Astrocyte (in vitro differentiated cells and primary cell): ENCODE results near the gene BORCS6. TPM values are rescaled to one million over a fixed set of nuclear protein-coding genes. Genes with fewer than 3 reads are reported as not detected.
A peak's percentile ranks its signal among the peaks of the same experiment; 100 is the strongest.

Experiments
- DNase-seq: peaks from one replicate; pipeline ENCODE4 v3.0.0-alpha.2; 2010; ENCODE audit warnings: low read depth
- FAIRE-seq: peaks from 2 replicates; lab custom pipeline; 2011; peaks lifted over from hg19 to GRCh38; lab: Jason Lieb, UNC
- H2AFZ ChIP-seq: 2 replicates; pipeline ENCODE4 v1.6.0; 2012; ENCODE audit warnings: low read depth, low read length, inconsistent platforms
- H3K27ac ChIP-seq: 2 replicates; pipeline ENCODE4 v1.5.1; 2011; ENCODE audit warnings: low read depth, low read length, inconsistent platforms
- H3K27me3 ChIP-seq: 2 replicates; pipeline ENCODE4 v1.6.0; 2011; ENCODE audit warnings: low read length, inconsistent platforms; ENCODE audit not compliant: insufficient read depth
- H3K36me3 ChIP-seq: 2 replicates; pipeline ENCODE4 v1.5.1; 2011; ENCODE audit warnings: low read length, inconsistent platforms; ENCODE audit not compliant: insufficient read depth
- H3K4me1 ChIP-seq: 2 replicates; pipeline ENCODE4 v1.5.1; 2011; ENCODE audit warnings: low read length, inconsistent platforms; ENCODE audit not compliant: insufficient read depth
- H3K4me2 ChIP-seq: 2 replicates; pipeline ENCODE4 v1.6.0; 2012; ENCODE audit warnings: low read length, inconsistent platforms
- H3K4me3 ChIP-seq: 2 replicates; pipeline ENCODE4 v1.5.1; 2011; ENCODE audit warnings: low read depth, mild to moderate bottlenecking, low read length, inconsistent platforms; ENCODE audit not compliant: insufficient read depth
- H3K79me2 ChIP-seq: 2 replicates; pipeline ENCODE4 v1.6.0; 2012; ENCODE audit warnings: mild to moderate bottlenecking, low read length, inconsistent platforms; ENCODE audit not compliant: insufficient read depth
- H3K9ac ChIP-seq: 2 replicates; pipeline ENCODE4 v1.6.0; 2012; ENCODE audit warnings: mild to moderate bottlenecking, low read length, inconsistent platforms
- H3K9me3 ChIP-seq: 2 replicates; pipeline ENCODE4 v1.5.1; 2012; ENCODE audit warnings: low read depth, mild to moderate bottlenecking, low read length, inconsistent platforms; ENCODE audit not compliant: insufficient read depth
- H4K20me1 ChIP-seq: 2 replicates; pipeline ENCODE4 v1.6.0; 2012; ENCODE audit warnings: low read length, inconsistent platforms; ENCODE audit not compliant: insufficient read depth
- H3K27ac Mint-ChIP-seq: one replicate; pipeline ENCODE4 v1.8.0; 2021; ENCODE audit warnings: mild to moderate bottlenecking, mixed read lengths; ENCODE audit not compliant: unreplicated experiment
- H3K27me3 Mint-ChIP-seq: one replicate; pipeline ENCODE4 v1.8.0; 2021; ENCODE audit warnings: low read depth, mixed read lengths; ENCODE audit not compliant: unreplicated experiment
- H3K36me3 Mint-ChIP-seq: one replicate; pipeline ENCODE4 v1.8.0; 2021; ENCODE audit warnings: low read depth, mixed read lengths; ENCODE audit not compliant: unreplicated experiment
- H3K4me1 Mint-ChIP-seq: one replicate; pipeline ENCODE4 v1.8.0; 2021; ENCODE audit warnings: low read depth, mixed read lengths; ENCODE audit not compliant: unreplicated experiment
- H3K4me3 Mint-ChIP-seq: one replicate; pipeline ENCODE4 v1.8.0; 2021; ENCODE audit warnings: mild to moderate bottlenecking, moderate library complexity, mixed read lengths; ENCODE audit not compliant: unreplicated experiment
- H3K9me3 Mint-ChIP-seq: one replicate; pipeline ENCODE4 v1.8.0; 2021; ENCODE audit warnings: mild to moderate bottlenecking, mixed read lengths; ENCODE audit not compliant: unreplicated experiment
- CTCF ChIP-seq: IDR thresholded peaks from 2 replicates; pipeline ENCODE4 v1.5.1; 2011; ENCODE audit warnings: low read depth, mild to moderate bottlenecking, inconsistent platforms, low read length, moderate library complexity; ENCODE audit not compliant: insufficient read depth
- EZH2 ChIP-seq: IDR thresholded peaks from 2 replicates; pipeline ENCODE4 v1.6.1; 2012; ENCODE audit warnings: mild to moderate bottlenecking, low read length, inconsistent platforms; ENCODE audit not compliant: insufficient read depth
- total RNA-seq: library from RNA; stranded (reverse); gene quantifications from 2 replicates; pipeline ENCODE4 v1.2.1, GENCODE V29; 2021

The BORCS6 gene
- total RNA-seq, 1 donor from 2014 or later = 6.6 TPM

- Histone ChIP-seq H3K4me3 (peak overlapping the region; percentile 76), H3K4me1 (peaks cover 4% of the 10 kb centered on the region), H4K20me1 (peaks cover 5% of the 10 kb centered on the region), H3K9me3 (no peaks in the 10 kb centered on the region), H3K4me2 (peak overlapping the region; percentile 92), H3K36me3 (peaks cover 3% of the 10 kb centered on the region), H3K9ac (peak overlapping the region; percentile 86), H3K27ac (peak overlapping the region; percentile 87), H3K27me3 (no peaks in the 10 kb centered on the region), H2AFZ (peak overlapping the region; percentile 81), H3K79me2 (peaks cover 33% of the 10 kb centered on the region)
- H3K4me3 Mint-ChIP-seq = peak overlapping the region; percentile 94
- DNase-seq (no peak), FAIRE-seq (no peak)
- H3K9me3 Mint-ChIP-seq = no peaks in the 10 kb centered on the region
- H3K27me3 Mint-ChIP-seq = no peaks in the 10 kb centered on the region
- H3K4me1 Mint-ChIP-seq = no peaks in the 10 kb centered on the region
- TF ChIP-seq CTCF (no peak), EZH2 (no peak)
- peak overlapping the region; percentile 63 for H3K27ac Mint-ChIP-seq
- no peaks in the 10 kb centered on the region for H3K36me3 Mint-ChIP-seq
These were observed 20.9 kb upstream of the BORCS6 start for GRCh38 chr17:8210761-8211458.

GRCh38 chr17:8209907-8210760 lies 20.2 kb upstream of the BORCS6 start, which contains the start of gene AURKB:
TSS of gene AURKB (minus strand) at chr17:8210575. CDS start at chr17:8210224, 351 bp downstream.
- Mint-ChIP-seq H3K4me3 (peak within 1 kb of the TSS; percentile 94), H3K4me1 (no peaks in the 10 kb centered on the region), H3K27ac (peak within 1 kb of the TSS; percentile 63), H3K27me3 (no peaks in the 10 kb centered on the region), H3K9me3 (no peaks in the 10 kb centered on the region), H3K36me3 (no peaks in the 10 kb centered on the region)
- peak within 1 kb of the TSS; percentile 92 for H3K4me2 ChIP-seq
- H3K9me3 ChIP-seq = no peaks in the 10 kb centered on the region
- H2AFZ ChIP-seq = peak within 1 kb of the TSS; percentile 81
- H3K79me2 ChIP-seq = peaks cover 37% of the 10 kb centered on the region
- FAIRE-seq (no peak), DNase-seq (peak; percentile 88)
- peaks cover 3% of the 10 kb centered on the region for H3K36me3 ChIP-seq
- peaks cover 5% of the 10 kb centered on the region for H4K20me1 ChIP-seq
- peaks cover 4% of the 10 kb centered on the region for H3K4me1 ChIP-seq
- peak within 1 kb of the TSS; percentile 86 for H3K9ac ChIP-seq
- peak within 1 kb of the TSS; percentile 87 for H3K27ac ChIP-seq
- H3K27me3 ChIP-seq = no peaks in the 10 kb centered on the region
- TF ChIP-seq CTCF (no peak), EZH2 (no peak)
- H3K4me3 ChIP-seq = peak within 1 kb of the TSS; percentile 76
